BLaER1 (cell line): ENCODE measurements around the gene PDILT.

ENCODE experiments used
- H3K27ac ChIP-seq: shearing (Covaris generic); formaldehyde crosslinking; 2 replicates; pipeline ENCODE4 v1.8.1; 2022
- H3K27me3 ChIP-seq: shearing (Covaris generic); formaldehyde crosslinking; 2 replicates; pipeline ENCODE4 v1.8.1; 2022
- H3K36me3 ChIP-seq: shearing (Covaris generic); formaldehyde crosslinking; 2 replicates; pipeline ENCODE4 v1.8.1; 2022
- H3K4me1 ChIP-seq: shearing (Covaris generic); formaldehyde crosslinking; 2 replicates; pipeline ENCODE4 v1.8.1; 2022
- H3K4me2 ChIP-seq: shearing (Covaris generic); formaldehyde crosslinking; 2 replicates; pipeline ENCODE4 v1.8.1; 2022
- H3K4me3 ChIP-seq: shearing (Covaris generic); formaldehyde crosslinking; 2 replicates; pipeline ENCODE4 v1.8.1; 2022
- H3K9ac ChIP-seq: shearing (Covaris generic); formaldehyde crosslinking; 2 replicates; pipeline ENCODE4 v1.8.1; 2022
- H3K9me3 ChIP-seq: shearing (Covaris generic); formaldehyde crosslinking; 2 replicates; pipeline ENCODE4 v1.8.1; 2022
- H4K20me1 ChIP-seq: shearing (Covaris generic); formaldehyde crosslinking; 2 replicates; pipeline ENCODE4 v1.8.1; 2022
- Cebpa-rat ChIP-seq: shearing (Covaris generic); IDR thresholded peaks from 2 replicates; pipeline ENCODE4 v1.8.1; 2022

The PDILT gene

GRCh38 chr16:20401066-20401465 lies 3.5 kb downstream of the PDILT start:
- H3K4me2 ChIP-seq: no peak overlapping the region
- no peaks in the 10 kb centered on the region for H3K9me3 ChIP-seq
- H4K20me1 ChIP-seq: no peaks in the 10 kb centered on the region
- H3K4me3 ChIP-seq: no peak overlapping the region
- TF ChIP-seq Cebpa-rat: no peak
- H3K27me3 ChIP-seq: no peaks in the 10 kb centered on the region
- no peak overlapping the region for H3K9ac ChIP-seq
- no peak overlapping the region for H3K27ac ChIP-seq
- H3K4me1 ChIP-seq: no peaks in the 10 kb centered on the region
- no peaks in the 10 kb centered on the region for H3K36me3 ChIP-seq

GRCh38 chr16:20399185-20399584 lies 5.4 kb downstream of the PDILT start:
- no peak overlapping the region for H3K9ac ChIP-seq
- no peaks in the 10 kb centered on the region for H4K20me1 ChIP-seq
- H3K36me3 ChIP-seq: no peaks in the 10 kb centered on the region
- H3K4me3 ChIP-seq: no peak overlapping the region
- H3K27me3 ChIP-seq: no peaks in the 10 kb centered on the region
- H3K9me3 ChIP-seq: no peaks in the 10 kb centered on the region
- H3K4me2 ChIP-seq: no peak overlapping the region
- TF ChIP-seq Cebpa-rat: no peak
- no peak overlapping the region for H3K27ac ChIP-seq
- H3K4me1 ChIP-seq: no peaks in the 10 kb centered on the region

GRCh38 chr16:20398603-20399002 lies 5.9 kb downstream of the PDILT start:
- Histone ChIP-seq H3K4me3 (no peak overlapping the region), H3K27ac (no peak overlapping the region), H3K27me3 (no peaks in the 10 kb centered on the region), H3K4me1 (no peaks in the 10 kb centered on the region), H3K36me3 (no peaks in the 10 kb centered on the region), H4K20me1 (no peaks in the 10 kb centered on the region), H3K9ac (no peak overlapping the region), H3K9me3 (no peaks in the 10 kb centered on the region), H3K4me2 (no peak overlapping the region)
- TF ChIP-seq Cebpa-rat: no peak

- no peak overlapping the region for H3K4me3 ChIP-seq
- H3K4me2 ChIP-seq: no peak overlapping the region
- TF ChIP-seq Cebpa-rat: no peak
- H4K20me1 ChIP-seq: no peaks in the 10 kb centered on the region
- H3K36me3 ChIP-seq: no peaks in the 10 kb centered on the region
- no peaks in the 10 kb centered on the region for H3K9me3 ChIP-seq
- H3K4me1 ChIP-seq: no peaks in the 10 kb centered on the region
- no peaks in the 10 kb centered on the region for H3K27me3 ChIP-seq
- no peak overlapping the region for H3K27ac ChIP-seq
- H3K9ac ChIP-seq: no peak overlapping the region
Observed at GRCh38 chr16:20397468-20398074, 7.0 kb downstream of the PDILT start.

- H3K27ac ChIP-seq: no peak overlapping the region
- no peaks in the 10 kb centered on the region for H4K20me1 ChIP-seq
- H3K27me3 ChIP-seq: no peaks in the 10 kb centered on the region
- no peak overlapping the region for H3K4me2 ChIP-seq
- no peaks in the 10 kb centered on the region for H3K9me3 ChIP-seq
- H3K4me3 ChIP-seq: no peak overlapping the region
- no peak for TF ChIP-seq Cebpa-rat
- peaks cover 5% of the 10 kb centered on the region; the same call in 1 of the 2 replicates for H3K4me1 ChIP-seq
- no peaks in the 10 kb centered on the region for H3K36me3 ChIP-seq
- no peak overlapping the region for H3K9ac ChIP-seq
Observed at GRCh38 chr16:20396846-20397467, 7.6 kb downstream of the PDILT start.

- Histone ChIP-seq H4K20me1 (no peaks in the 10 kb centered on the region), H3K4me3 (no peak overlapping the region), H3K9ac (no peak overlapping the region), H3K4me1 (peaks cover 5% of the 10 kb centered on the region; the same call in 1 of the 2 replicates), H3K9me3 (no peaks in the 10 kb centered on the region), H3K36me3 (no peaks in the 10 kb centered on the region), H3K27ac (no peak overlapping the region), H3K27me3 (no peaks in the 10 kb centered on the region), H3K4me2 (no peak overlapping the region)
- no peak for TF ChIP-seq Cebpa-rat
Observed at GRCh38 chr16:20395946-20396345, 8.6 kb downstream of the PDILT start.

- no peak overlapping the region for H3K4me3 ChIP-seq
- H3K9ac ChIP-seq: no peak overlapping the region
- no peaks in the 10 kb centered on the region for H3K9me3 ChIP-seq
- TF ChIP-seq Cebpa-rat: no peak
- no peak overlapping the region for H3K4me2 ChIP-seq
- no peaks in the 10 kb centered on the region for H3K36me3 ChIP-seq
- H3K4me1 ChIP-seq: peaks cover 5% of the 10 kb centered on the region; the same call in 1 of the 2 replicates
- H4K20me1 ChIP-seq: no peaks in the 10 kb centered on the region
- no peak overlapping the region for H3K27ac ChIP-seq
- H3K27me3 ChIP-seq: no peaks in the 10 kb centered on the region
Observed at GRCh38 chr16:20393801-20394577, 10.5 kb downstream of the PDILT start.

GRCh38 chr16:20391045-20391444 lies 13.5 kb downstream of the PDILT start:
- no peak overlapping the region for H3K27ac ChIP-seq
- TF ChIP-seq Cebpa-rat: no peak
- H3K9ac ChIP-seq: no peak overlapping the region
- no peaks in the 10 kb centered on the region for H3K27me3 ChIP-seq
- H3K36me3 ChIP-seq: no peaks in the 10 kb centered on the region
- no peak overlapping the region for H3K4me2 ChIP-seq
- no peak overlapping the region for H3K4me3 ChIP-seq
- H3K4me1 ChIP-seq: peaks cover 5% of the 10 kb centered on the region; the same call in 1 of the 2 replicates
- no peaks in the 10 kb centered on the region for H4K20me1 ChIP-seq
- H3K9me3 ChIP-seq: no peaks in the 10 kb centered on the region

- Histone ChIP-seq H3K9me3 (no peaks in the 10 kb centered on the region), H3K4me3 (no peak overlapping the region), H3K4me1 (peaks cover 5% of the 10 kb centered on the region; the same call in 1 of the 2 replicates), H3K36me3 (no peaks in the 10 kb centered on the region), H3K27me3 (no peaks in the 10 kb centered on the region), H3K27ac (no peak overlapping the region), H3K4me2 (no peak overlapping the region), H4K20me1 (no peaks in the 10 kb centered on the region), H3K9ac (no peak overlapping the region)
- TF ChIP-seq Cebpa-rat: no peak
Observed at GRCh38 chr16:20388854-20389253, 15.7 kb downstream of the PDILT start.

GRCh38 chr16:20387978-20388377 lies 16.6 kb downstream of the PDILT start:
- TF ChIP-seq Cebpa-rat: no peak
- Histone ChIP-seq H3K4me2 (no peak overlapping the region), H3K27me3 (no peaks in the 10 kb centered on the region), H4K20me1 (no peaks in the 10 kb centered on the region), H3K36me3 (no peaks in the 10 kb centered on the region), H3K27ac (no peak overlapping the region), H3K9me3 (no peaks in the 10 kb centered on the region), H3K9ac (no peak overlapping the region), H3K4me1 (peaks cover 5% of the 10 kb centered on the region; the same call in 1 of the 2 replicates), H3K4me3 (no peak overlapping the region)
